Body of pancreas (tissue), 4 donors: Measurements from ENCODE around the gene C20orf141. TPM values are rescaled to one million over a fixed set of nuclear protein-coding genes. Genes with fewer than 3 reads are reported as not detected.
A peak's percentile ranks its signal among the peaks of the same experiment; 100 is the strongest.

Source experiments
- ATAC-seq: fragments of 150-250 bp; one replicate; pipeline ENCODE4 v1.9.1; 2016
- DNase-seq, 4 donors: peaks; one replicate each; pipeline ENCODE4 v3.0.0-alpha.2; 2019
- H3K27ac ChIP-seq, 4 donors: fragments of 200-600 bp; sonication (generic); 1 replicate in 3 of 4; 2 replicates in 1 of 4; pipeline versions ENCODE4 v1.5.1 to v1.6.1; 2016 to 2019; ENCODE audit warnings: mild to moderate bottlenecking in 1 of 4, mixed read lengths in 1 of 4, moderate library complexity in 1 of 4
- H3K27me3 ChIP-seq, 2 donors: fragments of 200-600 bp; sonication (generic); one replicate each; pipeline ENCODE4 v1.6.0; 2016; ENCODE audit warnings: mild to moderate bottlenecking in 1 of 2
- H3K36me3 ChIP-seq, 2 donors: fragments of 200-600 bp; sonication (generic); replicated peaks in 1 of 2; 2 replicates each; pipeline ENCODE4 v1.5.1; 2016; ENCODE audit warnings: low read depth in 2 of 2; ENCODE audit not compliant: insufficient read depth in 1 of 2
- H3K4me1 ChIP-seq: fragments of 200-600 bp; sonication (generic); one replicate; pipeline ENCODE4 v1.6.0; 2016
- H3K4me3 ChIP-seq, 2 donors: fragments of 200-600 bp; sonication (generic); 1 replicate in 1 of 2; 2 replicates in 1 of 2; pipeline ENCODE4 v1.5.1; 2016 to 2019
- H3K9me3 ChIP-seq, 3 donors: fragments of 200-600 bp; sonication (generic); 1 replicate in 2 of 3; 2 replicates in 1 of 3; pipeline ENCODE4 v1.5.1; 2016
- CTCF ChIP-seq, 7 experiments: fragments of 450-650 bp in 4 of 7; fragments of 200-600 bp in 3 of 7; sonication (generic) in 3 of 7; IDR thresholded peaks; one replicate each; pipeline ENCODE4 v1.5.1; 2016 to 2019; ENCODE audit warnings: antibody characterized with exemption in 7 of 7
- POLR2A ChIP-seq, 3 donors: fragments of 450-650 bp; IDR thresholded peaks; one replicate each; pipeline ENCODE4 v1.6.1; 2016; ENCODE audit warnings: antibody characterized with exemption in 3 of 3, mild to moderate bottlenecking in 2 of 3
- WGBS, 2 donors: methylation state at CpG; one replicate each; pipeline ENCODE4 v1.1.5; 2017; 5-methylcytosine and 5-hydroxymethylcytosine counted together
- intact Hi-C: fragments of 100-400 bp; cut with DNase I; formaldehyde crosslinking; loops from one replicate; pipeline ENCODE4 v1.15.1; 2023
- total RNA-seq, 2 donors: library from RNA; depleted of rRNA; stranded (reverse); fragments of >200 nt; gene quantifications; one replicate each; pipeline ENCODE4 v1.1.0, GENCODE V29; 2016

C20orf141 gene
- total RNA-seq, 2 donors from 2014 or later: not detected

- no peak for TF ChIP-seq POLR2A (IDR thresholded peaks at IDR 0.05)
- no peak for TF ChIP-seq CTCF (IDR thresholded peaks at IDR 0.05)
- intact Hi-C loops: no loop called here
These were observed 2.0 kb downstream of the C20orf141 start for GRCh38 chr20:2816583-2817340.

GRCh38 chr20:2817341-2817726 is 2.5 kb downstream of the C20orf141 start:
- Histone ChIP-seq H3K4me3 (no peak overlapping the region), H3K36me3 (no peaks in the 10 kb centered on the region), H3K4me1 (peaks cover 4% of the 10 kb centered on the region), H3K9me3 (no peaks in the 10 kb centered on the region), H3K27me3 (peaks cover 0 to 10% of the 10 kb centered on the region in 2 donors), H3K27ac (no peak overlapping the region)
- TF ChIP-seq CTCF (IDR thresholded peaks at IDR 0.05) (no peak), POLR2A (IDR thresholded peaks at IDR 0.05) (no peak)
- WGBS, 2 donors: 84 to 94% methylated on average over 2 of the region's 2 CpGs
- intact Hi-C loops: no loop called here
- ATAC-seq: no peak
- DNase-seq: no peak

More at GRCh38 chr20:2816583-2817340, 2.0 kb downstream of the C20orf141 start:
- Histone ChIP-seq H3K27me3 (peaks cover 0 to 10% of the 10 kb centered on the region in 2 donors), H3K4me3 (no peak overlapping the region), H3K9me3 (no peaks in the 10 kb centered on the region), H3K4me1 (peaks cover 4% of the 10 kb centered on the region), H3K36me3 (no peaks in the 10 kb centered on the region), H3K27ac (no peak overlapping the region)
- DNase-seq (no peak), ATAC-seq (no peak)
- 58 to 65% methylated on average over 9 to 20 of the region's 20 CpGs for WGBS, 2 donors

- H3K9me3 ChIP-seq: no peaks in the 10 kb centered on the region
These were observed 3.3 kb downstream of the C20orf141 start for GRCh38 chr20:2817891-2818595.

GRCh38 chr20:2820084-2820895 is 5.5 kb downstream of the C20orf141 start:
- H3K36me3 ChIP-seq: no peaks in the 10 kb centered on the region
- ATAC-seq (no peak), DNase-seq (no peak)
- 25 to 32% methylated on average over 24 to 32 of the region's 32 CpGs for WGBS, 2 donors
- H3K27ac ChIP-seq: no peak overlapping the region
- no peak overlapping the region for H3K4me3 ChIP-seq
- no peak for TF ChIP-seq POLR2A (IDR thresholded peaks at IDR 0.05)
- H3K27me3 ChIP-seq: peaks cover 0 to 10% of the 10 kb centered on the region in 2 donors
- peaks cover 4% of the 10 kb centered on the region for H3K4me1 ChIP-seq
- no peaks in the 10 kb centered on the region for H3K9me3 ChIP-seq
- intact Hi-C loops: no loop called here

More at GRCh38 chr20:2817891-2818595, 3.3 kb downstream of the C20orf141 start:
- TF ChIP-seq POLR2A (IDR thresholded peaks at IDR 0.05) (no peak), CTCF (IDR thresholded peaks at IDR 0.05) (no peak)
- peak in 2 of 4 donors; percentile 25 to 33 for DNase-seq
- H3K4me3 ChIP-seq: no peak overlapping the region
- no peak overlapping the region for H3K27ac ChIP-seq
- no peak for ATAC-seq
- H3K4me1 ChIP-seq: peaks cover 4% of the 10 kb centered on the region
- intact Hi-C loops: no loop called here
- H3K36me3 ChIP-seq: no peaks in the 10 kb centered on the region
- H3K27me3 ChIP-seq: peaks cover 0 to 10% of the 10 kb centered on the region in 2 donors
- 71 to 75% methylated on average over 6 to 7 of the region's 7 CpGs for WGBS, 2 donors
